HG03571 (cell line): ENCODE results near the gene RAB18.
"Not testable (repeated sequence)": the region's sequence is repeated elsewhere in the genome, so short reads cannot be mapped to it uniquely, and the experiment has no call there.

Experiments used
- ATAC-seq: cut with Tn5 transposase; IDR thresholded peaks from one replicate; pipeline ENCODE4 v1.9.1; 2021; ENCODE audit not compliant: unreplicated experiment

Gene RAB18

DNA sequence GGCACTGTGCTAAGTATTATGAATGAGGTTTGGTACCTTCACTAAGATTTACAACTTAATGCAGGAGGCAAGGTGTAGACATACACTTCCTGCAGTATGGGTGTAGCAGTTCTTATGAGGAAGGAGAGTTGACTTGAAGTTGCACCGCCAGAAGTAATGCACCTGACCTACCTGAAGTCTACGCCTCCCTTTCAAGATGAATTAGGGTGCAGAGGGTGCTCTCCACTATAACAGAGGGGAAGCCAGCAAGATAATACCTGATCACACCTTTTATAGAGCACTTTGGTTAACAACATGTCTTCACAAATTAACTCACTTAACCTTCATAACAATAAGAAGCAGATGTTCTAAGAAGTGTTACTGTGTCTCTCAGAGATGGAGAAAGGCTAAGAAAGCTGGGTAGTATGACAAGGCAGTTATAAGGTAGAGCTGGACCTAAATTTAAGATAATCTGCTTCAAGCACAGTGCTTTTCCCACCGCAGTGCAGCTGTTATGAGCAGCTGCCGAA is 552 bp upstream of the RAB18 start:
- ATAC-seq: no peak

- ATAC-seq: no peak
Observed at GRCh38 chr10:27504808-27505460, 830 bp downstream of the RAB18 start.

- not testable (repeated sequence) for ATAC-seq
Observed at GRCh38 chr10:27505537-27505936, 1.4 kb downstream of the RAB18 start.

DNA sequence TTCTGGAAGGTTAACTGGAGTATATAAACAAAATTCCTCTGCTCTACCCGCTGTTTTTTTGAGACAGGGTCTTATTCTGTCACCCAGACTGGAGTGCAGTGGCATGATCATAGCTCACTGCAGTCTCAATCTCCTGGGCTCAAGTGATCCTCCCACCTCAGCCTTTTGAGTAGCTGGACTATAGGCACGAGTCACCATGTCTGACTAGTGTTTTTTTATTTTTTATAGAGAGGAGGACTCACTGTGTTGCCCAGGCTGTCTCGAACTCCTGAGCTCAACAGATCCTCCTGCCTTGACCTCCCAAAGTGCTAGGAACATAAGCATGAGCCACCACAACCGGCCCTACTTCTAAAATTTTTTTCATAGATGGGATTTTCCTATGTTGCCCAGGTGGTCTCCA is 2.2 kb downstream of the RAB18 start:
- no peak for ATAC-seq

DNA sequence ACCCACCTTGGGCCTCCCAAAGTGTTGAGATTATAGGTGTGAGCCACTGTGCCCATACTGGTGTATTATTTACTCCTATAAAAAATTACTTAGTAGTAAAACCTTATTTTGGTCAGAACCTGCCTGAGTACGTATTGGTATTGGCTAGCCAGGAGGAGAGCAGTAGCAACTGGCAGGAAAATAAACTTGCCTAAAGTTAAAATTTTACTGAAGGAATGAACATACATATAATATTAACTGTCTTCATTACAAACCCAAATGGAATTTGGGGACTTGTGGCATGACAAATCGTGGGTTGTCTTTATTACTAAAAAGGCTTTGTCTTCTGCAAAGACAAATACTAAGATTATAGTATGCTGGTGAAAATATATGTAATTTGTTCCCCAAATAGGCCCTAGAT is 8.4 kb downstream of the RAB18 start:
- ATAC-seq: no peak

GRCh38 chr10:27513451-27514191 is 9.5 kb downstream of the RAB18 start:
- ATAC-seq: no peak

DNA sequence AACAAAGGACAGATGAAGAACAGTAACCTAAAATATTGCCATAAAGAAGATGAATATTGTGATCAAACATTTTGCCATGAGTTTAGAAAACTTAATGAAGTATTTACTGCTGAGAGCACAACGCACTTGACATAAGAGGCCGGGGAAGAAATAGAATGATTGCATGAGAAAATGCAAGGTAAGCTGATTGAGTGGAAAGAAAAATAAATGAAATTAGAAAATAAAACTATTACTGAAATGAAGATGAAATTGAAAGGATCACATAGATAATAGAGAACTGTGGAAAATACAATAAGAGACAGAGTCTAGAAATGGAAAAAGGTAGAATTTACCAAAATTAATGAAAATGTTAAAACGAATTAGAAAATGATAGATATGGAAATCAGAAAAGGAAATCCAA is 10.1 kb downstream of the RAB18 start:
- no peak for ATAC-seq

GRCh38 chr10:27518261-27518660 is 14.2 kb downstream of the RAB18 start:
- ATAC-seq: no peak

- no peak for ATAC-seq
Observed at GRCh38 chr10:27525819-27526218, 21.7 kb downstream of the RAB18 start.

DNA sequence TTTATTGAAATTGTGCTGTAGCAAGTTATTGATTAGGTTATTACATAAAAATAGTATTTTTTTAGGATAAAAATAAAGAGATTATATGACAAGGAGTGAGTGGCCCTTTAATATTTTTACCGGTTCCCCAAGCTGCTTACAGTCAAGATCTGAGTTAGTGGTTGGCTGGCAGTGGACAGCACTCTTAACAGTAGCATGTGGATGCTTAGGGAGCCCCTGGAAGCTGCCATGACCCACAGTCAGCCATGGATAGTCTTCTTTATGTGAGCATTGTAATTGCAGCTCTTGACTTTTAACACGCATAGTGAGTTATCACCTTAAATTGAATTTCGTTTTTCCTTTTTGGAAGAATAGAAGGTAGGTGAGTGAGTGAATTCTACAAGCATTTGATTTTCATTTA is 22.1 kb downstream of the RAB18 start:
- no peak for ATAC-seq

- no peak for ATAC-seq
Observed at GRCh38 chr10:27527666-27528295, 23.7 kb downstream of the RAB18 start.

DNA sequence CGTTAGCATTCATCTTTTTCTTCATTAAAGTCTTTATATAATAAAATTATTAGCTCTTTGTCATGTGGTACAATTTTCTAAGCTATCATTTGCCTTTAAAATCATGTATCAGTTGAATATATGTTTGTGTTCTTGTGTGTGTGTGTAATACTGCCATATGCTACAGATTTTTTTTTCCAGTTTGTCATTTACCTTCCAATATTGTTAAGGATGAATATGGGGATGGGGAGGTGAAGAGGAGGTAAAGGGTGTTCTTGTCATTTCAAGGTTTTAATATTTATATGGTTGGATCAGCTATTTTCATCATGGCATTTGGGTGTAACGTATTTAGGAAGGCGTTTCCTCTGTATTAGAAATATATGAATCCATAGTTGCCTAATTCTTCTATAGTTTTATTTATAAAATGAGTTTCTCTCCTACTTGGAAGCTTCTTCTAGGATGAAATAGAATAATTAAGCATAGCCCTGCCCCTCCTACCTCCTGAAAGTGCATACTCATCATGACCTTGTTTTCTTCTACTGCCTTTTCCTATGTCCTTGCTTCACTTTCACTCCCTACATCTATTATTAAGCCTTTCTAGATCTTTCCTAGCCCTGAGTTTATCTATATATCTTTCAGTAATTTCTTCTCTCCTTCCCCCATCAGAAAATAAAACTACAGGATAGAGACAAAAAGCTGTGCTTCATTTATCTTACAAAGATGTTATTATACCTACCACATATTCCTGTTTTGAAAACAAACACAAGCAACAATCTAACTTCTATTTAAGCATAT is 25.1 kb downstream of the RAB18 start:
- no peak for ATAC-seq

GRCh38 chr10:27530477-27530876 is 26.4 kb downstream of the RAB18 start:
- no peak for ATAC-seq

GRCh38 chr10:27531336-27531847 is 27.3 kb downstream of the RAB18 start:
- no peak for ATAC-seq

GRCh38 chr10:27534161-27534700 is 30.1 kb downstream of the RAB18 start:
- no peak for ATAC-seq

GRCh38 chr10:27535317-27535716 is 31.2 kb downstream of the RAB18 start:
- ATAC-seq: no peak

- no peak for ATAC-seq
Observed at GRCh38 chr10:27536437-27536836, 32.3 kb downstream of the RAB18 start.

DNA sequence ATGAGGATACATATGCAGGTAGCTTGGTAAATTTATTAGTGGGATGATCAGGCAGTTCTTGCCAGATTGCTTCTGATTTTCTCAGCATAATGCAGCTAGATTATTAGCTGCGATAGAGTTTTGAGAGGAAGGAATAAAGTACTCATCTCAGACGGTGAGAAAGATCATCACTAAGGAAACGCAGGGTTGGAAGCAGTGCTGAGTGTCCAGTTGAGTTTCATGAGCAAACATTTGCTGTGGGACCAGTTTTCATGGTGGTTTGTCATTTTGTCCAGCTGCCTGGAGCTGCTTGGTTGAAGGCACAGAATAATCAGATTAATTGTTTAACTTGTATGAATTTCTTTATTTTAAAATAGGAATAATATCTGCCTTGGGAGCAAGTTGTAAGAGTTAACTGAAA is 33.1 kb downstream of the RAB18 start:
- no peak for ATAC-seq

- no peak for ATAC-seq
Observed at GRCh38 chr10:27537787-27538186, 33.7 kb downstream of the RAB18 start.

DNA sequence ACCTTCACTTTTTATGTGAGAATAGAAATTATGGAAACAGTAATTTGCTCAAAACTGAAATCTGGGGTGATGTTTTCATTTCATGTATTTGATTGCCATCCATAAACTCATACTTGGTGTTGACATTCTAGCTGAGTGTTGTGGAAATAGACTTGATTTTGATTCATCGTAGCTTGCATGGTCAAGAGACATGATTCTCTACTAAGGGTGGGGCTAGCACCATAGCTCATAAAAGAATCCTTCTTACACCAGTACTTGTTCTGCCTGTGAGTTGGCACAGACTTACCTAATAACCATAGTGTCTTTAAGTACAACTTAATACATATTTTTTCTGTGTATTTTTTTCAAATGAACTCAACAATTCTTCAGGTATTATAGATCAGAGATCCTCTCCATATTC is 36.6 kb downstream of the RAB18 start:
- ATAC-seq: no peak
